ENCODE measurements around the gene GOLGA8B. TPM values are rescaled to one million over a fixed set of nuclear protein-coding genes. Genes with fewer than 3 reads are reported as not detected.

The GOLGA8B gene
- total and polyA plus RNA-seq, 7 donors = 2.3 to 9.3 (median 5.3) TPM

DNA sequence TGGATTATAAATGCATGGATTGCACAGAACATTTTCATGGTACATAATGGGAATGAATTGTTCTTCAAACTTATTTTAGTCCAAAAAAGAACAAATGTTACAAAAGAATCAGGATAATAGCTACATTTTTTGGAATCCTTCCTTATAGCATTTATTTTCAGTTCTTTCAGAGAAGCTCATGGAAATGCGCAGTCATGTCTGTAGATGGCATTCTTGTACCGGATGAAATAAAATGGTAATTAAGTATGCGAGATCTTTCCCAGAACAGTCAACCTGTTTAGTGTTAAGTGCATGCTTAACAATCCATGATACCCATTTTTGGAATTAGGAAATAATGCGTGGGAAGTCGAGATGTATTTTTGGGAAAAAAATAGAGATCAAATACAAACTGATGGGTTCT is 38.2 kb upstream of the GOLGA8B start:
- TF ChIP-seq, protein P1, sequence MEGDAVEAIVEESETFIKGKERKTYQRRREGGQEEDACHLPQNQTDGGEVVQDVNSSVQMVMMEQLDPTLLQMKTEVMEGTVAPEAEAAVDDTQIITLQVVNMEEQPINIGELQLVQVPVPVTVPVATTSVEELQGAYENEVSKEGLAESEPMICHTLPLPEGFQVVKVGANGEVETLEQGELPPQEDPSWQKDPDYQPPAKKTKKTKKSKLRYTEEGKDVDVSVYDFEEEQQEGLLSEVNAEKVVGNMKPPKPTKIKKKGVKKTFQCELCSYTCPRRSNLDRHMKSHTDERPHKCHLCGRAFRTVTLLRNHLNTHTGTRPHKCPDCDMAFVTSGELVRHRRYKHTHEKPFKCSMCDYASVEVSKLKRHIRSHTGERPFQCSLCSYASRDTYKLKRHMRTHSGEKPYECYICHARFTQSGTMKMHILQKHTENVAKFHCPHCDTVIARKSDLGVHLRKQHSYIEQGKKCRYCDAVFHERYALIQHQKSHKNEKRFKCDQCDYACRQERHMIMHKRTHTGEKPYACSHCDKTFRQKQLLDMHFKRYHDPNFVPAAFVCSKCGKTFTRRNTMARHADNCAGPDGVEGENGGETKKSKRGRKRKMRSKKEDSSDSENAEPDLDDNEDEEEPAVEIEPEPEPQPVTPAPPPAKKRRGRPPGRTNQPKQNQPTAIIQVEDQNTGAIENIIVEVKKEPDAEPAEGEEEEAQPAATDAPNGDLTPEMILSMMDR (IDR thresholded peaks at IDR 0.05) = peak; percentile 49
- Histone ChIP-seq H3K4me1 (no peaks in the 10 kb centered on the region), H3K36me3 (ENCODE audit: insufficient read depth in 1 of 2, low read depth in 1 of 2) (no peaks in the 10 kb centered on the region), H3K27me3 (ENCODE audit: insufficient read depth in 3 of 3, low read length in 2 of 3) (no peaks in the 10 kb centered on the region), H3K27ac (no peak overlapping the region), H3K9me3 (no peaks in the 10 kb centered on the region), H3K4me3 (no peak overlapping the region)
- intact Hi-C loops (cut with DNase I) = loop anchor here in 1 of 2 donors (5.0 kb wide), 1 partner anchor 301 kb away; no protein-coding TSS in a partner anchor
- WGBS, 3 donors = 10 to 16% (median 15%) methylated on average over 5 of the region's 5 CpGs
- ATAC-seq = peak in 1 of 4 donors; percentile 51
- DNase-seq = no peak

DNA sequence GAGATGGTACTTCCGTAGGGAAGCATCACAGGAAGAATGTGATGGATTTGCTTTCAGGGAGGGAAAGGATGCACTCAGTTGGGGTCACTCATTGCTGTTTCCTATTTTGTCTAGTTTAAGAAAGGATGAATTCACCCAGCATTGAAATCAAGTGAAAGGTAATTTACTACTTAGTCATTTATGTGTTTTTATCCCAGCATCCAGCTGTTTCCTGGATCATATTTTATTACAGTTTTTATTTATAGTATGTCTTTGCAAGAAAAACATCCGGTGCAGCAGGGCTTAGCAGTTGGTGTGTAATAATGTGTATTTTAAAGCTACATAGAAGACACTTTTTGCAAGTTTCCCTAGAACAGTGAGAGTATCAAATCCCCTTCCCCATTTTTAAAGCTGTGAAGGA is 37.4 kb upstream of the GOLGA8B start:
- no peaks in the 10 kb centered on the region for H3K36me3 ChIP-seq (ENCODE audit: insufficient read depth in 1 of 2, low read depth in 1 of 2)
- H3K27me3 ChIP-seq (ENCODE audit: insufficient read depth in 3 of 3, low read length in 2 of 3) = no peaks in the 10 kb centered on the region
- TF ChIP-seq, protein P1 (IDR thresholded peaks at IDR 0.05) = no peak
- no peak overlapping the region for H3K4me3 ChIP-seq
- no peak overlapping the region for H3K27ac ChIP-seq
- 9 to 16% (median 10%) methylated on average over 2 of the region's 2 CpGs for WGBS, 3 donors
- H3K9me3 ChIP-seq = no peaks in the 10 kb centered on the region
- H3K4me1 ChIP-seq = no peaks in the 10 kb centered on the region
- no peak for ATAC-seq
- DNase-seq = no peak
- intact Hi-C loops (cut with DNase I) = loop anchor here in 1 of 2 donors (5.0 kb wide), 1 partner anchor 301 kb away; no protein-coding TSS in a partner anchor

DNA sequence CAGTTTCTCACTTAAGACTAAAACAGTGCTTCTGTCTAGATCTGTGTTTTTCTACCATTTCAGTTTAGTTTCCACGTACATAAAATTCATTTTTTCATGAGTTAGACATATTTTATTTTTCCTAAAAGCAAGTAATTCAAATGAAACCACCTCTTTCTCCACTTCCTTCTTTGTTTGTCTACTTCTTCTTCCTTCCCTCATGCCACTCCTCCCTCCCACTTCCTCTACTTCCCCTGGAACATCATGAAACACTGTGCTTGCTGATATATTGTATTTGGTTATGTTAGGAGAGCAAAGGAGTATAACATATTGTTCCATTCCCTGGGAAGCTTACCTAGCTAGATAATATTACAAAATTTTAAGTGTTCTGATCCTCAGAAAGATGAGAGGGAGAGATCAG is 36.7 kb upstream of the GOLGA8B start:
- Histone ChIP-seq H3K4me3 (no peak overlapping the region), H3K27ac (no peak overlapping the region), H3K36me3 (ENCODE audit: insufficient read depth in 1 of 2, low read depth in 1 of 2) (no peaks in the 10 kb centered on the region), H3K27me3 (ENCODE audit: insufficient read depth in 3 of 3, low read length in 2 of 3) (no peaks in the 10 kb centered on the region), H3K4me1 (no peaks in the 10 kb centered on the region), H3K9me3 (no peaks in the 10 kb centered on the region)
- TF ChIP-seq, protein P1 (IDR thresholded peaks at IDR 0.05) = no peak
- 0 to 25% (median 0%) methylated on average over 1 of the region's 1 CpG for WGBS, 3 donors
- no peak for ATAC-seq
- DNase-seq = no peak
- intact Hi-C loops (cut with DNase I) = loop anchor here in 1 of 2 donors (5.0 kb wide), 1 partner anchor 302 kb away; no protein-coding TSS in a partner anchor

DNA sequence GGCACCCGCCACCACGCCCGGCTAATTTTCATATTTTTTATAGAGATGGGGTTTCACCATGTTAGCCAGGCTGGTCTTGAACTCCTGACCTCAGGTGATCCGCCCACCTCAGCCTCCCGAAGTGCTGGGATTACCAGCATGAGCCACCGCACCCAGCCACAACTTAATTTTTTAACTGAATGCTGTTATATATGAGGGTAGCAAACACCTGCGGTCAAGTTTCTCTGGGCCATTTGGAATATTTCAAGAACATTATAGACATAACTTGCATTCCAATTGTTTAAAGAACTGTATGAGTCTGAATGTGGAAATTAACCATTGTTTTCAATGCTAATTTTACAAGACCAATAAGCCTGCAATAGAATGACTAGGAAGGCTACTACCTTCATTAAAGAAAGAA is 35.7 kb upstream of the GOLGA8B start:
- intact Hi-C loops (cut with DNase I) = no loop called here
- DNase-seq = no peak
- H3K27ac ChIP-seq = no peak overlapping the region
- H3K4me1 ChIP-seq = no peaks in the 10 kb centered on the region
- no peak for ATAC-seq
- 88 to 90% (median 89%) methylated on average over 7 of the region's 7 CpGs for WGBS, 3 donors
- H3K36me3 ChIP-seq (ENCODE audit: insufficient read depth in 1 of 2, low read depth in 1 of 2) = no peaks in the 10 kb centered on the region
- no peak overlapping the region for H3K4me3 ChIP-seq
- no peaks in the 10 kb centered on the region for H3K9me3 ChIP-seq
- no peaks in the 10 kb centered on the region for H3K27me3 ChIP-seq (ENCODE audit: insufficient read depth in 3 of 3, low read length in 2 of 3)
- TF ChIP-seq, protein P1 (IDR thresholded peaks at IDR 0.05) = no peak

DNA sequence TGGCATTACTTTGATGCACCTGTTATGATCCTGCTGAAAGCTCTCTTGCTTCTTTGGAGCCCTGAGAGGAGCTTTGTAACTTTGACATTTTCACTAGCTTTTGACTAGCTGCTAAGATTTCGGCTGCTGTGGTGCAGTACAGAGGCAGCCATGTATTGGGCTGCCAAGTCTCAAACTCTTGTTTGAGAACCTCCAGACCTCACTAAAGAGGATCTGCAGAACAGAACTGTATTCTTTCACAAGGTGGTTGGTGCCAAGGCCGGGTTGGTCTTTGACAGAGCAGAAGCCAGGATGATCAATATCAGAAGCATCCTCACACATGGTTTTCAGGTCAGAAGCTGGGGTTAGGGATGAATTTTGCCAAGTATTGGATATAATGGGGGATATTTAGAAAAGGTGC is 34.6 kb upstream of the GOLGA8B start:
- 59 to 69% (median 61%) methylated on average over 2 of the region's 2 CpGs for WGBS, 3 donors
- Histone ChIP-seq H3K27ac (no peak overlapping the region), H3K4me3 (no peak overlapping the region), H3K36me3 (ENCODE audit: insufficient read depth in 1 of 2, low read depth in 1 of 2) (no peaks in the 10 kb centered on the region), H3K27me3 (ENCODE audit: insufficient read depth in 3 of 3, low read length in 2 of 3) (no peaks in the 10 kb centered on the region), H3K4me1 (no peaks in the 10 kb centered on the region), H3K9me3 (no peaks in the 10 kb centered on the region)
- DNase-seq = no peak
- intact Hi-C loops (cut with DNase I) = no loop called here
- ATAC-seq = no peak
- TF ChIP-seq, protein P1 (IDR thresholded peaks at IDR 0.05) = no peak

Measured in psoas muscle (tissue), 8 donors.